IMR-90 (cell line): ENCODE data around the gene NTSR1. TPM values are rescaled to one million over a fixed set of nuclear protein-coding genes. Genes with fewer than 3 reads are reported as not detected.

Source experiments
- ATAC-seq: fragments of 200-7000 bp; cut with Tn5 transposase; 2 replicates; pipeline ENCODE4 v1.9.1; 2020; ENCODE audit warnings: low read depth, mild to moderate bottlenecking, moderate library complexity
- BruUV-seq: library from RNA; stranded (reverse); fragments of 400-500 nt; replicated peaks from 2 replicates; lab custom pipeline; 2021; lab: Mats Ljungman, UMichigan
- CTCF ChIA-PET: fragments of 300-600 bp; formaldehyde crosslinking; extraction: SDS; loops from one replicate; lab custom pipeline; 2021; ENCODE audit warnings: antibody characterized with exemption; lab: Yijun Ruan, JAX
- POLR2A ChIA-PET: fragments of 300-600 bp; sonication (Branson Sonifier 250); formaldehyde crosslinking; loops from one replicate; lab custom pipeline; 2022; ENCODE audit warnings: antibody characterized with exemption; ENCODE audit not compliant: unreplicated experiment; lab: Charles Lee
- DNase-seq: peaks from one replicate; pipeline ENCODE4 v3.0.0; 2013
- H2AFZ ChIP-seq: replicated peaks from 2 replicates; pipeline ENCODE3; 2013; ENCODE audit warnings: low read length, mild to moderate bottlenecking; ENCODE audit not compliant: poor library complexity
- H2AK5ac ChIP-seq: 2 replicates; pipeline ENCODE4 v1.6.1; 2013; ENCODE audit warnings: low read depth, low read length, inconsistent platforms
- H2AK9ac ChIP-seq: replicated peaks from 2 replicates; pipeline ENCODE3; 2013; ENCODE audit warnings: mild to moderate bottlenecking, low read depth, low read length, moderate library complexity; ENCODE audit not compliant: poor library complexity
- H2BK120ac ChIP-seq: 2 replicates; pipeline ENCODE4 v1.6.1; 2013; ENCODE audit warnings: low read depth, low read length, inconsistent platforms
- H2BK15ac ChIP-seq: 3 replicates; pipeline ENCODE4 v1.6.1; 2013; ENCODE audit warnings: low read depth, low read length, inconsistent platforms
- H2BK20ac ChIP-seq: 2 replicates; pipeline ENCODE4 v1.6.1; 2013; ENCODE audit warnings: low read depth, mild to moderate bottlenecking, inconsistent platforms, low read length, moderate library complexity
- H2BK5ac ChIP-seq: 2 replicates; pipeline ENCODE4 v1.6.1; 2013; ENCODE audit warnings: mild to moderate bottlenecking, low read depth, low read length, inconsistent platforms; ENCODE audit not compliant: poor library complexity, severe bottlenecking
- H3K14ac ChIP-seq: replicated peaks from 2 replicates; pipeline ENCODE4 v1.6.1; 2013; ENCODE audit warnings: low read depth, low read length, inconsistent platforms
- H3K18ac ChIP-seq: 2 replicates; pipeline ENCODE4 v1.6.1; 2013; ENCODE audit warnings: low read depth, low read length, control low read depth
- H3K23ac ChIP-seq: 2 replicates; pipeline ENCODE4 v1.6.1; 2013; ENCODE audit warnings: low read depth, low read length, inconsistent platforms
- H3K27ac ChIP-seq: 2 replicates; pipeline ENCODE4 v1.5.1; 2013; ENCODE audit warnings: mild to moderate bottlenecking, control low read depth, low read length; ENCODE audit not compliant: insufficient read depth
- H3K27me3 ChIP-seq: 2 replicates; pipeline ENCODE4 v1.6.1; 2013; ENCODE audit warnings: low read length; ENCODE audit not compliant: control insufficient read depth, insufficient read depth
- H3K36me3 ChIP-seq: 2 replicates; pipeline ENCODE4 v1.6.1; 2013; ENCODE audit warnings: low read length, mixed read lengths; ENCODE audit not compliant: control insufficient read depth, insufficient read depth
- H3K4ac ChIP-seq: 2 replicates; pipeline ENCODE4 v1.6.1; 2013; ENCODE audit warnings: low read depth, low read length, inconsistent platforms
- H3K4me1 ChIP-seq: 2 replicates; pipeline ENCODE4 v1.6.1; 2013; ENCODE audit warnings: low read length, mixed read lengths; ENCODE audit not compliant: control insufficient read depth, insufficient read depth
- H3K4me2 ChIP-seq: 2 replicates; pipeline ENCODE4 v1.6.1; 2013; ENCODE audit warnings: low read depth, mild to moderate bottlenecking, control low read depth, low read length, moderate library complexity
- H3K4me3 ChIP-seq: 2 replicates; pipeline ENCODE4 v1.5.1; 2013; ENCODE audit warnings: low read depth, mild to moderate bottlenecking, control low read depth, low read length, moderate library complexity; ENCODE audit not compliant: insufficient read depth
- H3K56ac ChIP-seq: 2 replicates; pipeline ENCODE4 v1.6.1; 2013; ENCODE audit warnings: low read length, inconsistent platforms; ENCODE audit not compliant: insufficient read depth; ENCODE audit errors: extremely low read depth
- H3K79me1 ChIP-seq, 2 experiments: 2 replicates each; pipeline ENCODE4 v1.6.1; 2013; ENCODE audit warnings: low read length in 2 of 2, inconsistent platforms in 1 of 2, low read depth in 1 of 2
- H3K9ac ChIP-seq: 2 replicates; pipeline ENCODE4 v1.6.1; 2013; ENCODE audit warnings: low read depth, low read length, control low read depth
- H3K9me1 ChIP-seq: 2 replicates; pipeline ENCODE4 v1.6.1; 2013; ENCODE audit warnings: low read length, inconsistent platforms; ENCODE audit not compliant: insufficient read depth
- H3K9me3 ChIP-seq: 2 replicates; pipeline ENCODE4 v1.6.1; 2013; ENCODE audit warnings: low read length; ENCODE audit not compliant: control insufficient read depth, insufficient read depth
- H4K20me1 ChIP-seq: 2 replicates; pipeline ENCODE4 v1.6.1; 2013; ENCODE audit warnings: low read length, inconsistent platforms; ENCODE audit not compliant: insufficient read depth
- H4K5ac ChIP-seq: 2 replicates; pipeline ENCODE4 v1.6.1; 2013; ENCODE audit warnings: mild to moderate bottlenecking, low read depth, low read length, control low read depth
- H4K8ac ChIP-seq, 2 experiments: 2 replicates each; pipeline ENCODE4 v1.6.1; 2013; ENCODE audit warnings: low read depth in 2 of 2, low read length in 2 of 2, control low read depth in 1 of 2, inconsistent platforms in 1 of 2
- H4K91ac ChIP-seq: 2 replicates; pipeline ENCODE4 v1.6.1; 2013; ENCODE audit warnings: low read depth, low read length, inconsistent platforms; ENCODE audit not compliant: insufficient read depth
- BHLHE40 ChIP-seq: fragments of 150-350 bp; IDR thresholded peaks from 2 replicates; pipeline ENCODE4 v1.6.1; 2016; ENCODE audit warnings: mild to moderate bottlenecking, low read depth, low read length
- NFE2L2 ChIP-seq: fragments of 150-350 bp; IDR thresholded peaks from 2 replicates; pipeline ENCODE4 v1.6.1; 2016; ENCODE audit warnings: low read depth, mild to moderate bottlenecking, low read length
- RFX5 ChIP-seq: IDR thresholded peaks from 2 replicates; pipeline ENCODE4 v1.8.0; 2012; ENCODE audit warnings: low read depth, mild to moderate bottlenecking, low read length, moderate library complexity
- WGBS, 2 experiments: methylation state at CpG; one replicate each; pipeline versions ENCODE4 v1.1.5 to v1.1.7; 2013; ENCODE audit warnings: missing lambda C conversion rate in 2 of 2; ENCODE audit not compliant: insufficient read length in 1 of 2; ENCODE audit errors: extremely low coverage in 2 of 2; 5-methylcytosine and 5-hydroxymethylcytosine counted together
- dilution Hi-C: fragments of 300-500 bp; cut with HindIII; formaldehyde crosslinking; loops from one replicate; pipeline ENCODE4 v1.14.3; 2018; ENCODE audit warnings: low sequenced_read_pairs; ENCODE audit not compliant: unreplicated experiment
- in situ Hi-C: fragments of 300-500 bp; cut with MboI; formaldehyde crosslinking; loops from 3 replicates; pipeline ENCODE4 v1.14.3; 2019; ENCODE audit warnings: low sequenced_read_pairs, inconsistent platforms, mixed read lengths
- intact Hi-C: fragments of 100-400 bp; cut with micrococcal nuclease; formaldehyde crosslinking; loops from 2 replicates; pipeline ENCODE4 v1.10.0; 2022
- polyA plus RNA-seq, 3 experiments: library from polyadenylated mRNA; depleted of rRNA; stranded (reverse); fragments of >200 nt; gene quantifications; 2 replicates each; pipeline ENCODE4 v1.2.3, GENCODE V29; 2012; ENCODE audit warnings: low replicate concordance in 1 of 3
- total RNA-seq: library from RNA; depleted of rRNA; stranded (reverse); fragments of >200 nt; gene quantifications from 2 replicates; pipeline ENCODE4 v1.2.3, GENCODE V29; 2012

The NTSR1 gene
- total and polyA plus RNA-seq, 2 of the 4 experiments (the other 2 are of a cell fraction), result 0.54 to 1.8 TPM

DNA sequence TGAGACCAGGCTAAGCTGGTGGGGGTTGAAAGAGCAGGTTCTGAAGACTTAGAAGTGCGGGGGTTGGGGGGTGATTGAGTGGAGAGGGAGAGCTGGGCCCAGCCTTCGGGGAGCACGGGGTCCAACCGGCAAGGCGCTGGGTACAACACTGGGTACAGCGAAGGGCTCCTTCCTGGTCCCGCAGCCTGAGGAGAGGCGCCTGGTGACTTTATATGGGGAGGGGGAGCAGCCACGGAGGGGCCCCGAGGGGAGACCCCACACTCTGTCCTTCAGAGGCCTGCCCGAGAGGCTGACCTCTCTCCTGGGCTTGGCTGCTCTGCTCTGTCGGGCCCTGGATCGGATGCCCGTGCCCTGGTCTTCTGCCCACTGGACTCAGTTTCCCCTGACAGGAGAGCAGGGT is 10.4 kb upstream of the NTSR1 start:
- no peak for ATAC-seq
- peaks cover 2% of the 10 kb centered on the region for H3K4me1 ChIP-seq
- 91% methylated on average over 4 of the region's 14 CpGs; no CpG with 5 or more reads in 1 of the 2 experiments for WGBS, 2 experiments
- H3K9me3 ChIP-seq, result no peaks in the 10 kb centered on the region
- POLR2A ChIA-PET, result no interaction called here
- no peak overlapping the region for H2AK5ac ChIP-seq
- no peak overlapping the region for H2AFZ ChIP-seq
- peaks cover 3% of the 10 kb centered on the region for H3K9me1 ChIP-seq
- H3K36me3 ChIP-seq, result no peaks in the 10 kb centered on the region
- no peak overlapping the region for H4K5ac ChIP-seq
- no peaks in the 10 kb centered on the region for H4K20me1 ChIP-seq
- H3K9ac ChIP-seq, result no peak overlapping the region
- no peak overlapping the region for H4K8ac ChIP-seq
- H3K79me1 ChIP-seq, result no peaks in the 10 kb centered on the region
- no peak overlapping the region for H2BK20ac ChIP-seq
- H3K23ac ChIP-seq, result no peak overlapping the region
- TF ChIP-seq BHLHE40 (no peak), NFE2L2 (no peak), RFX5 (no peak)
- no peak for DNase-seq
- H3K27ac ChIP-seq, result no peak overlapping the region
- no peak overlapping the region for H3K4ac ChIP-seq
- no peak overlapping the region for H2AK9ac ChIP-seq
- H4K91ac ChIP-seq, result no peak overlapping the region
- H2BK120ac ChIP-seq, result no peak overlapping the region
- H3K14ac ChIP-seq, result no peak overlapping the region
- no peak overlapping the region for H2BK5ac ChIP-seq
- H2BK15ac ChIP-seq, result no peak overlapping the region
- H3K56ac ChIP-seq, result no peak overlapping the region
- H3K27me3 ChIP-seq, result peaks cover 29% of the 10 kb centered on the region
- H3K4me2 ChIP-seq, result no peak overlapping the region
- H3K4me3 ChIP-seq, result no peak overlapping the region
- CTCF ChIA-PET, result no interaction called here
- intact Hi-C loops (no loop called here), dilution Hi-C loops (no loop called here), in situ Hi-C loops (loop anchor here (25.0 kb wide), 1 partner anchor 314 kb away; the partner anchor contains the start of gene BHLHE23)
- BruUV-seq, result no TSS peak
- no peak overlapping the region for H3K18ac ChIP-seq
